ENCODE results near the gene PRKAR1B. TPM values are rescaled to one million over a fixed set of nuclear protein-coding genes. Genes with fewer than 3 reads are reported as not detected.

The PRKAR1B gene
- total RNA-seq, 4 donors from 2014 or later: 8.2 to 12.3 (median 10.5) TPM

GRCh38 chr7:518630-519483, 208.2 kb downstream of the PRKAR1B start:
- no peak for DNase-seq (ENCODE audit: low spot score in 2 of 2)
- 0% methylated on average over 1 of the region's 93 CpGs for WGBS
- Histone ChIP-seq H3K36me3 (no peaks in the 10 kb centered on the region), H3K4me1 (peaks cover 81% of the 10 kb centered on the region), H3K27me3 (peaks cover 31% of the 10 kb centered on the region), H3K9me3 (no peaks in the 10 kb centered on the region), H3K27ac (peak overlapping the region; percentile 76), H3K4me3 (peak overlapping the region; percentile 75)
- TF ChIP-seq POLR2A (IDR thresholded peaks at IDR 0.05) (no peak), POLR2AphosphoS5 (IDR thresholded peaks at IDR 0.05) (peak in 1 of 3 donors; percentile 18)

DNA sequence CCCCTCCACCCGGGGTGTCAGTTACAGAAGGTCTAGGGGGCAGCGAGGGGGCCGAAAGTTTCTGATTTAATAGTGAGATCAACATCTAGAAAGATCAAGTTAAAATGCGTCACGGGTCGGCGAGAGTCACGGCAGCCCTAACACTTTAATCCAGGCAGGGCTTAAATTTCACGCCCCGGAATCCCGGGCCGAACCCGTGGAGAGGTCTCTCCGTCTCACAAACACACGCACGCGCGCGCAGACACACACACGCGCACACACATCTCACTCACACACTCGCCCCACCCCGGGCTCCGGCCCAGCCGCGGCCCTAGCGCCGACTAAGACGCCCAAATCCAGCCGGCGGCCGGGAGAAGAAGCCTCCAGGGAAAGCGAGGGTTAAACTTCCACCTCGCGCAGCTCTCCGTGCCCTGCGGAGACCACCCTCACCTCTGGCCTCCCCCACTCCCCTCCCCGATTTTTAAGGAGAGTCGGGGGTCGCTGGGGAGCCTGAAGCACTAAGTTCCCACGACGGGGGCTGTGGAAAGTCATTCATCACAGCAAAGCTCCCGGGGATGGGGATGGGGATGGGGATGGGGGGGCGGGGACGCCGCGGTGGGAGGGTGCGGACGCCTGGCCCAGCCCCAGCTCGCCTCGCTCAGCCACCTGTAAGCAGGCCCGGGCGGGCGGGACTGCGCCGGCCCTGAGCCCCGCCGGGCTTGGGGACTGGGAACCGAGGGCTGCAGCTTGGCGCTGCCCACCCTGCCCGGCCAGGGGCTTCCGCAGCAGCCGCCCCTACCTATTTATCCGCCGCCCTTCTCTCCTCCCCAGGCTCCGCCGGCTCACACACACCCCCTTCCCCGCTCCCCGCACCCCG, 209.1 kb downstream of the PRKAR1B start:
- no peak for DNase-seq (ENCODE audit: low spot score in 2 of 2)
- Histone ChIP-seq H3K4me3 (peak overlapping the region; percentile 75), H3K9me3 (no peaks in the 10 kb centered on the region), H3K27ac (peak overlapping the region; percentile 76), H3K27me3 (peaks cover 26% of the 10 kb centered on the region), H3K4me1 (peaks cover 88% of the 10 kb centered on the region), H3K36me3 (no peaks in the 10 kb centered on the region)
- WGBS: under 1% methylated on average over 42 of the region's 70 CpGs
- TF ChIP-seq POLR2AphosphoS5 (IDR thresholded peaks at IDR 0.05) (no peak), POLR2A (IDR thresholded peaks at IDR 0.05) (no peak), EP300 (IDR thresholded peaks at IDR 0.05) (no peak)
- TF ChIP-seq, protein P1, sequence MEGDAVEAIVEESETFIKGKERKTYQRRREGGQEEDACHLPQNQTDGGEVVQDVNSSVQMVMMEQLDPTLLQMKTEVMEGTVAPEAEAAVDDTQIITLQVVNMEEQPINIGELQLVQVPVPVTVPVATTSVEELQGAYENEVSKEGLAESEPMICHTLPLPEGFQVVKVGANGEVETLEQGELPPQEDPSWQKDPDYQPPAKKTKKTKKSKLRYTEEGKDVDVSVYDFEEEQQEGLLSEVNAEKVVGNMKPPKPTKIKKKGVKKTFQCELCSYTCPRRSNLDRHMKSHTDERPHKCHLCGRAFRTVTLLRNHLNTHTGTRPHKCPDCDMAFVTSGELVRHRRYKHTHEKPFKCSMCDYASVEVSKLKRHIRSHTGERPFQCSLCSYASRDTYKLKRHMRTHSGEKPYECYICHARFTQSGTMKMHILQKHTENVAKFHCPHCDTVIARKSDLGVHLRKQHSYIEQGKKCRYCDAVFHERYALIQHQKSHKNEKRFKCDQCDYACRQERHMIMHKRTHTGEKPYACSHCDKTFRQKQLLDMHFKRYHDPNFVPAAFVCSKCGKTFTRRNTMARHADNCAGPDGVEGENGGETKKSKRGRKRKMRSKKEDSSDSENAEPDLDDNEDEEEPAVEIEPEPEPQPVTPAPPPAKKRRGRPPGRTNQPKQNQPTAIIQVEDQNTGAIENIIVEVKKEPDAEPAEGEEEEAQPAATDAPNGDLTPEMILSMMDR (IDR thresholded peaks at IDR 0.05): no peak

DNA sequence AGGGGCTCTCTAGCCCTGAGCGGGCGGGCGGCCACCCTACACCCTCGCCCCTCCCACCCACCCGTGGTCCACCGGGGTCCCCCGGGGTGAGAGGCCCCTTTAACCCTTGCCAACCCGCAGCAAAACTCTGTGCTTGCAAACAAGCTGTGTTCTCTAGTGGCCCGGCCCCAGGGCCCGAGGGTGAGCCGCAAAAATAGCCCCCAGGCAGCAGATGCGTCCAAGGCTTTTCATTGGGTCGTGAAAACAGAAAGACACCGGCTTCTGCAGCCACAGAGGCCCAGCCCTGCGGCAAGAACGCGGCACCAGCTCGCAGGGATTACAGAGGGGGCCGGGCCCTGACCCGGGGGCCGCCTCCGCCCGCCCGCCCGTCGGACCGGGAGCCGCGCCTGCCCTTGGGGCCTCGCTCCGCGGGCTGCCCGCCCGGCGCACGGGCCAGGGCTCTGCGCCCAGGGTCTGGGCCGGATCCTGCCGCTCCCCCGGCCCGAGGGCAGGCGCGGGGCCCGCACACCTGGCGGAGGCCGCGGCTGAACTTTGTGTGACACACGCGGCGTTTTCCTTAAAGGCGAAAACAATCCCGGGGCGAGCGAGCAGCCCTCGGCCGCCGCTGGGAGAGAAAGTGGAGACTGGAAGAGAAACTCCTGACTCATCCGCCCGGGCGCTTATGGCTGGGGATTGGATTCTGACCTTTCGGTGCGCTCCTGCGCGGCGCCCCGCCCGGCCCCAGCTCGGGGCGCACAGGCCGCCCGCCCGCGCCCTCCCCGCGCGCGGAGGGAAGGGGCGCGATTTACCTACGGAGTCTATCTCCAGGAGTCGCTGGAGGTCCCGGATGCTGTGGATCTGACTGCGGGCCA, 210.2 kb downstream of the PRKAR1B start:
- Histone ChIP-seq H3K36me3 (no peaks in the 10 kb centered on the region), H3K27ac (peak overlapping the region; percentile 76), H3K4me1 (peaks cover 89% of the 10 kb centered on the region), H3K4me3 (peak overlapping the region; percentile 75), H3K9me3 (no peaks in the 10 kb centered on the region), H3K27me3 (peaks cover 16% of the 10 kb centered on the region)
- DNase-seq (ENCODE audit: low spot score in 2 of 2): no peak
- TF ChIP-seq, protein P1 (IDR thresholded peaks at IDR 0.05): no peak
- TF ChIP-seq EP300 (IDR thresholded peaks at IDR 0.05) (no peak), POLR2A (IDR thresholded peaks at IDR 0.05) (no peak), POLR2AphosphoS5 (IDR thresholded peaks at IDR 0.05) (no peak)
- 3% methylated on average over 23 of the region's 83 CpGs for WGBS

DNA sequence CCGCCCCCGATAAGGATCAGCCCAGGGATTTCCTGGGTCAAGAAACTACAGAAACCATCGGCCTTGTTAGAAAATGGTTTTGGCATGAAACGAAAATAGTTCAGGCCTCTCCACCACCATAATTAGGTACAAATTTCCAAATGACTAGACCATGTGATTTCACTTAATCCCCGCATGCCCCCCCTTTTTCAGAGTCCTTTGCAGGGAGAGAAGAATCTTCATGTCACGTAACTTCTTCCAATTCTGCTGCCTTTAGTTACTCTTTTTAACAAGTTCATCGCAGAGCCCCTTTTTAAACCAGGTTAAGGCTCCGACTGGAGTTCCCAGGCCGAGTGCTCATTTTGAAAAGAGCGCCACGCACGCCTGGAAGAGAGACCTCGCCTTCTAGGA, 210.9 kb downstream of the PRKAR1B start:
- Histone ChIP-seq H3K36me3 (no peaks in the 10 kb centered on the region), H3K27ac (peak overlapping the region; percentile 76), H3K27me3 (peaks cover 10% of the 10 kb centered on the region), H3K4me1 (peaks cover 89% of the 10 kb centered on the region), H3K4me3 (peak overlapping the region; percentile 75), H3K9me3 (no peaks in the 10 kb centered on the region)
- DNase-seq (ENCODE audit: low spot score in 2 of 2): no peak
- TF ChIP-seq POLR2A (IDR thresholded peaks at IDR 0.05) (no peak), EP300 (IDR thresholded peaks at IDR 0.05) (no peak), POLR2AphosphoS5 (IDR thresholded peaks at IDR 0.05) (no peak)
- TF ChIP-seq, protein P1 (IDR thresholded peaks at IDR 0.05): no peak
- WGBS: 21% methylated on average over 13 of the region's 13 CpGs

GRCh38 chr7:515628-516027, 211.5 kb downstream of the PRKAR1B start:
- Histone ChIP-seq H3K4me3 (peak overlapping the region; percentile 3), H3K27me3 (peaks cover 4% of the 10 kb centered on the region), H3K27ac (peak overlapping the region; percentile 18), H3K9me3 (no peaks in the 10 kb centered on the region), H3K4me1 (peaks cover 84% of the 10 kb centered on the region), H3K36me3 (no peaks in the 10 kb centered on the region)
- no peak for TF ChIP-seq POLR2AphosphoS5 (IDR thresholded peaks at IDR 0.05)
- WGBS: 56% methylated on average over 10 of the region's 10 CpGs
- no peak for DNase-seq (ENCODE audit: low spot score in 2 of 2)
